GM19351 (cell line): ENCODE data around the gene TRABD.

ENCODE experiments used
- ATAC-seq: cut with Tn5 transposase; IDR thresholded peaks from one replicate; pipeline ENCODE4 v1.9.1; 2021; ENCODE audit warnings: mild to moderate bottlenecking, moderate library complexity; ENCODE audit not compliant: unreplicated experiment

TRABD gene

DNA sequence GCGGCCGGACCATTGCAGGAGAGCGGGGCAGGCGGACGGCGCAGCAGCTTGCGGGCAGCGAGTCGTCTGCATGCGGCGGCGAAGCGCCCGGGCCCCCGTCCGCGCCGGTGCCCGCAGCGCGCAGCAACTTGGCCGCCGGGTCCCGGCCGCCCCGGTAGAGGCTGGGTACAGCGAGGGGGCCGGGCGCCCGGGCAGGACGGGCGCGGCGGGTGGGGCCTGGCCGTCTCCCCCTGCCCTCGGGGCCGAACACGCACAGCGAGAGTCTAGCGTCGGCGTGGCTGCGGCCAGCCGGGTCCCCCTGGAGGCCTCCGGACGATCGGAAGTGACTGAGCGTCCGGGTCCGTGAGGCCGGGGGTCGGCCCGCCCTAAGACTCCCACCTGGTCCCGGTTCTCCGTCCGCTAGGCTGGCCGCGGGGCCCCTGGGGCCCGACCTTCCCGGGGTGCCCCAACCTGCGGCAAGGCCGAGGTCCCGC is 775 bp upstream of the TRABD start:
- ATAC-seq: no peak

DNA sequence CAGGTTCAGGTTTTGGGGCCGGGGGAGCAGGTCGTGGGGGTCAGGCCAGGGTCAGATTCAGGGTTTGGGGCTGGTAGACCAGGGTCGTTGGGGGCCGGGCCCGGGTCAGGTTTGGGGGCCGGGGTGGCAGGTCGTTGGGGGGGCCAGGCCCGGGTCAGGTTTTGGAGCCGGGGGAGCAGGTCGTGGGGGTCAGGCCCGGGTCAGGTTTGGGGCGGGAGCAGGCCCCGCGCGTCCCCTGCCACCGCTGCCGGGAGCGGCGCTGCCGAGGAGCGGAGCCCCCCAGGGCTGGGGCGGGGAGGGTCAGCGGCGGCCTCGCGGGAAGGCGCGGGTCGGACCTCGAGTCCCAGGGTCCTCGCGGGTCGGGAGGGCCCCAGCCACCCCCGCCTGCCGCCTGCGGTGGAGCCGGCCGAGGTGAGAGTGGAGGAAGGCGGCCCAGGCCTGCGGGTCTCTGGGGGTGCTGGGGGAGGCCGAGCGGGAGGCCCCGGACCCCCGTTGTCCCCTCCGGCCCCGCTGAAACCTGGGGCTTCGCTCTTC is 535 bp downstream of the TRABD start:
- no peak for ATAC-seq

DNA sequence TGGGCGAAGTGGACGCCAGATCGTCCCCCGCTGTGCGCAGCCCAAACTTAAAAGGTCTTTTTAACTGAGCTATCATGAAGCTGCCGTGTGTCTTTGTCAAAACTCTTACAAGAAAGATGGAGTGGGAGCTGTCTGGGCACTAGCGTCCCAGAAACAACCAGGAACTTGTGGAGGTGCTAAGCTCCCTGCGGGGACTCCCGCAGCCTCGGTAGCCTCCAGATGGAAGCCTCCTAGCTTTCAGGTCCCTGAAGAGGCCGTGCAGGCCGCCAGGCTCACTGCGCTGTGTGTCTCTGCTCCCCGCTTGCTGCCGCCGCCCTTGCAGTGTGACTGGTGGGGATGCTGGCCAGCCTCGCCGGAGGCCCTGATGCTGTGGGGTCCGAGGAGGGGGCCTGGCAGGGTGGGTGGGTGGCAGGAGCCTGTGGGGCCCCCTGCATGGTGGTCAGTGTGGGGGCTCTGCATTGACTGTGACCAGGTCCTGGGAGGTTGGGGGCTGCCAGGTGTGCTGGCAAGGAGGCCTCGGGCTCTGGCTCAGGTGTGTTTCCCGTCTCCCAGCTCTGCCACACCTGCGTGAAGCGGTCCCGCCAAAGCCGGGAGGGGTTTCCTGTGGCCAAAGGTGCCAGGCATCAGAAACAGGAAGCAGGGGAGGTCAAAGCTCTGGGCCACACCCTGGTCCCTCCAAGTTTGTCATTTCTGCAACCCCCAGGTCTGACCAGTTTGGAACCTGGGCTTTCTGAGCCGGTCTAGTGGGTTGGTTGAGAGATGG is 1.2 kb downstream of the TRABD start:
- ATAC-seq: no peak

- no peak for ATAC-seq
These were observed 2.6 kb downstream of the TRABD start for GRCh38 chr22:50188356-50188755.

DNA sequence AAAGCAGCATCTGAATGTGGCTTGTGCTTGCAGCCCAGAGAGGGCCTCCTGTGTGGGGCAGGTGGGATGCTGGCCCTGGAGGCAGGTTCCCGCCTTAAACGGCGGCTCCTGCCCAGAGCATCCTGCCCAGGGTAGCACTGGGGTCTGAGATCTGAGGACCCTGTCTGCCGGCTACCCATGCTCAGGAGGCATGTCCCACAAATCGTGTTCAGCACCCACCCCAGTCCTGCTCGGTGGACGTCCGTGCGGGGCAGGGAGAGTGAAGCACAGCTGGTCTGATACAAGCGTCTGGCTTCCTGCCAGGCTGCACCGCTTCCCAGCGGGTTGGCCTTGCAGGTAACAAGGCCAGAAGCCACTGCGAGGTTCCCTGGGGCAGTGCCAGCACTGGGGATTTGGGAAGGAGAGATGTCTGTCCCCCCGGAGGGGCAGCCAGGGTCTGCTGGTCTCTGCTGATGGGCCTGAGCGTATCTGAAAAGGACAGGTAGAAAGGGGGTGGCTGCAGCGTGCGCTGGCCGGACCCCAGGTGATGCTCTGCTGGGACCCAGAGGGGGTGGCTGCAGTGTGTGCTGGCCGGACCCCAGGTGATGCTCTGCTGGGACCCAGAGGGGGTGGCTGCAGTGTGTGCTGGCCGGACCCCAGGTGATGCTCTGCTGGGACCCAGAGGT is 3.6 kb downstream of the TRABD start:
- no peak for ATAC-seq

GRCh38 chr22:50189849-50190181 is 4.1 kb downstream of the TRABD start:
- no peak for ATAC-seq

DNA sequence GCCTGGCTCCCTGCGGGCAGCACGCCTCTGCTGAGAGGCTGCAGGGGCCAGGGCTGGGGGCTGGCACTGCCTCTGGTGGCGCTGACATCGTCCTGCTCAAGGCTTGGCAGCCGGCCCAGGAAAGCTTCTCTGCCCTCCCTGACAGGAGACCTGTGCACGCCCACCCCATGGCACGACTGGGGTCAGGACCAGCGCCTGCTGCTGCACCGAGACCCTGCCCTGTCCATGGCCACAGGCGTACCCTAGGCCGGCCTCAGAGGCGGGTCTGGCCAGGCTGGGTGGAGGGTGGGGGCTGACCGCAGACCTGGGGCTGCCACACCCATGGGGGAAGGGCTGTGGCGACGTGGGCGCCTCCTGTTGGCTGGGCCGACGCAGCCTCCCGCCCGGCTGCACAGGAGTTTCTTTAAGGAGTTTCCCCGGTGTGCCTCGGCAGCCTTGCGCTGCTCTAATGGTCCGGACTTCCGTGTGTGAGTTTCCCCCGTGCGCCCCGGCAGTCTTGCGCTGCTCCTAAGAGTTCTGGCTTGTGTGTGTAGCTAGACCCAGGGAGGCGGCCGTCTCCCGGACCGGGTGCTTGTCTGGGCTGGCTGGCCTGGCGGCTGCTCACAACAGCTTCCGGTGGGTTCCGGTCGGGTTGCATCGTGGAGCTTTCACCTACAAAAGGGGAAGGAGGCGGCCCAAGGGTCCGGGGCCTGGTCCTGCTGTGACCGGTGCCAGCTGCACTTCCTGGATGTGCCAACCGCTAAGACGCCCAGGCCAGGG is 4.6 kb downstream of the TRABD start:
- ATAC-seq: peak; percentile 38

DNA sequence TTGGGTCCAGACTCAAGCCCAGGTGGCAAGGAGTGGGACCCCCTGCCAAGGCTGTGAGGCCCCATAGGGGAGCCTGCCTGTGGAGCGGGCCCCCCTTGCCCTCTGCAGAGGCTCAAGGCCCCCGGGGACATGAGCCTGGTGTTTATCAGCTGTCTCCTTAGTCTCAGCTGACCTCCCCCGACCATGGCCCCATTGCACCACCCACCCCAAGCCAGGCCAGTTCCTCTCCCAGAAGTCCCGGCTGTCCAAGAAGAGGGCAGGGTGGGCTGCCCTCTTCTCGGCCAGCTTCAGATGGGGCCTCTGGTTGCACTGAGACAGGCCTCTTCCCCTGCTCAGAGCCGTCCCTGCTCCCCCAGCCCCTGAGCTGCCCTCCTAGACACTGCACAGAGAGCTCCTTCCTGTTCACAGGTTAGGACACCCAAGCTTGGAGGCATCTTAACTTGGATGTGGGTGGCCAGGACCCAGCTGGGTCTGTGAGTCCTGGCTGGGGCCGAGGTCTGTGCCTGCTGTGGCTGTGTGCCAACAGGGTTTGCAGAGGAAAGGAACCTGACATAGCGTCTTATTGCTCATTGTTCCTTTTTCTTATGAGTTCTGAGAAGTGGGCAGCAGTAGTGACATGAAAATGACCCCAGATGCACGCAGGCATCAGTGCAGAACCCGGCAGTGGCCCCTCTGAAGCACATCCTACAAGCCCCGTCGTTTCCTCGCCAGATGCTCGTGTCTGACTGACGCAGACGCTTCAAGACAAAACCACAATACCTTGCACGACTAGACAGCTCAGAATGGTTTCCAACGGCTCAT is 5.4 kb downstream of the TRABD start:
- peak; percentile 30 for ATAC-seq

DNA sequence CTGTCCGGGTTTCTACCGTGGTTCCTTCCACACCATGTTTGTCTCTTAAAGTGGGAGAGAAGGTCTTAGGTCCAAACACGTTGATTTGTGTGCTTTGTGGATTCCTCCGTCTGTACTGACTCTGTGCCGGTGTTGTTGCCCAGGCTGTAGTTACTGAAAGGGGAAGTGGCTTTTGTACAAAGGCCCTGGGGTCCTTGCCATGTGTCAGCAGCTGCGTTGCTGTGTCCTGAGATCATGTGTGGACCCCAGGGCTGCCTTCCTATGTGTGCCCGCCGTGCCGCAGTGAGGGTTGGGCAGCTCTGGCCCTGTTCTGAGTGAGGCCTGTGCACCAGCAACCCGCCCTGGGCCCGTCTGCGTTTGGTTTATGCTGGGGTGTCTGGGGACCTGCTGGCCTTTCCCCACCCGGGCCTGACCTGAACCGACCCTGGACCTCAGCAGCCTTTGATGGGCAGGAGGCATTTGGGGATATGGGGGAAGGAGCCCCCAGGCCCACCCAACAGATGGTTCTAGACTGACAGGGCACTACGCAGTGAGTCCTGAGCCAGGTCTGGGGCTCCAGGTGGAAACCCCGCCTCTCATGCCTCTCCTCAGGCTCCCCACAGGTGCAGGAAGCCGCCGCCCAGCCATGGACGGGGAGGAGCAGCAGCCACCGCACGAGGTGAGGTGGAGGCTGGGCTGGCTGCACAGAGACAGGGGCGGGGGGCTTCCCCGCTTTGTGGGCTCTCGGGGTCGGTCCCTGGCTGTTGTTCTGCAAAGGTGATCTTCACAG is 6.9 kb downstream of the TRABD start:
- no peak for ATAC-seq

- no peak for ATAC-seq
These were observed 7.9 kb downstream of the TRABD start for GRCh38 chr22:50193621-50194020.

GRCh38 chr22:50194037-50194805 is 8.5 kb downstream of the TRABD start:
- ATAC-seq: no peak

GRCh38 chr22:50196256-50196655 is 10.5 kb downstream of the TRABD start:
- ATAC-seq: no peak

GRCh38 chr22:50197000-50197800 is 11.5 kb downstream of the TRABD start:
- ATAC-seq: no peak

DNA sequence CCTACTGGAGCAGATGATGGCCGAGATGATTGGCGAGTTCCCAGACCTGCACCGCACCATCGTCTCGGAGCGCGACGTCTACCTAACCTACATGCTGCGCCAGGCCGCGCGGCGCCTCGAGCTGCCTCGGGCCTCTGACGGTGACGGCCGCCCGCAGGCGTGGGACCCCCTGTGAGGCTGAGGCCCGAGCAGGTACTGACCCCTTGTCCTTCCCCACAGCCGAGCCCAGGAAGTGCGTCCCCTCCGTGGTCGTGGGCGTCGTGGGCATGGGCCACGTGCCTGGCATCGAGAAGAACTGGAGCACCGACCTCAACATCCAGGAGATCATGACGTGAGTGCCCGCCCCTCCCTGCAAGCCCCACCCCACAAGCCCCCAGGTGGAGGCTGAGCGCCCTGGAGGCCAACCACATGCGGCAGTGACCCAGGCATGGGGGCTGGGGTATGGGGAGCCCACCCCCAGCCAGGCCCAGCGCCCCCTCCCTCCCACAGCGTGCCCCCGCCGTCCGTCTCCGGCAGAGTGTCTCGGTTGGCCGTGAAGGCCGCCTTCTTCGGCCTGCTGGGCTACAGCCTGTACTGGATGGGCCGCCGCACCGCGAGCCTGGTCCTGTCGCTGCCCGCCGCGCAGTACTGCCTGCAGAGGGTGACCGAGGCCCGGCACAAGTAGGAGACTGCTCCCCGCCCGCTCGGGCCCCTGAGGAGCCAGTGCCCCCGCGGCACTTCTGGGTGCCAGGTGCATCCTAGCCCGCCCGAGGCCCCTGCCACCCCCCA is 12.3 kb downstream of the TRABD start:
- no peak for ATAC-seq

- ATAC-seq: no peak
These were observed 12.9 kb downstream of the TRABD start for GRCh38 chr22:50198624-50199017.

GRCh38 chr22:50199251-50199721 is 13.6 kb downstream of the TRABD start:
- no peak for ATAC-seq

DNA sequence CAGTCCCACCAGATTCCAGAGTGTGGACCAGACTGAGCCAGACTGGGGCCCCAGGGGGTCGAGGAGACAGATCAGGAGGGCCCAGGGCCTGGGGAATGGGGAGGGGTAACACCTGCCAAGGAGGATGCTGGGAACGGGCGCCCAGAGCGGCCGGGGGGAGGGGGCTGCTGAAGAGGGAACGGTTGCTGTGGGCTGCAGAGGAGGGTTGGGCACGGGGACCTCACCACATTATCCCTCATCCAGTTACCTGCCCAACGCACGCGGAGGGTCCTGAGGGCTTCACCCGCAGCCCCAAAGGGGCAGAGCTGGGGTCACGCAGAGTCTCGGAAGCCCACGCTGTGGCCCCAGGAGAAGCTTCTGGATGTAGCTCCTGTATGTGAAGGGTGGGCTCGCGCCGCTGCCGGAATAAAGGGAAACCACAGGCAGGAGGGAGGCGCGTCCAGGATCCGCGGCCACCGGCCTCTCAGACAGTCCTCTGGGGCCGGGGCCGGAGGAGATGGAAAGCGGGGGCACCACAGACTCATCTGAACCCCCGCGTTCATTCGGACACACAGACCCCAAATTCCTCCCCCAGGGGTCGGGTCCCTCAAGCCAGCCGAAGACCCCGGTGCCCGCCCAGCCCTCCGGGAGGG is 14.2 kb downstream of the TRABD start:
- peak; percentile 11 for ATAC-seq
